Lung (tissue), 12 donors: ENCODE data around the gene IL22RA1. TPM values are rescaled to one million over a fixed set of nuclear protein-coding genes. Genes with fewer than 3 reads are reported as not detected.

Source experiments
- ATAC-seq: fragments of 200-7000 bp; cut with Tn5 transposase; one replicate; pipeline ENCODE4 v1.9.1; 2020; ENCODE audit warnings: moderate number of reproducible peaks; ENCODE audit not compliant: insufficient read depth, low FRiP score
- DNase-seq, 3 donors: peaks; one replicate each; pipeline ENCODE4 v3.0.0-alpha.2; 2013 to 2017
- H3K27ac ChIP-seq, 2 donors: one replicate each; pipeline ENCODE4 v1.5.1; 2013; ENCODE audit warnings: mild to moderate bottlenecking in 2 of 2, moderate library complexity in 2 of 2, control low read depth in 1 of 2, inconsistent platforms in 1 of 2, low read depth in 1 of 2, low read length in 1 of 2
- H3K27me3 ChIP-seq, 3 donors: one replicate each; pipeline ENCODE4 v1.5.1; 2013; ENCODE audit warnings: low read length in 2 of 3; ENCODE audit not compliant: control insufficient read depth in 3 of 3, insufficient read depth in 3 of 3
- H3K36me3 ChIP-seq, 4 donors: one replicate each; pipeline ENCODE4 v1.5.1; 2013; ENCODE audit warnings: low read length in 4 of 4, mild to moderate bottlenecking in 1 of 4, moderate library complexity in 1 of 4; ENCODE audit not compliant: control insufficient read depth in 4 of 4, insufficient read depth in 4 of 4
- H3K4me1 ChIP-seq, 5 donors: one replicate each; pipeline ENCODE4 v1.5.1; 2013; ENCODE audit warnings: low read length in 5 of 5, mild to moderate bottlenecking in 2 of 5, moderate library complexity in 1 of 5; ENCODE audit not compliant: control insufficient read depth in 5 of 5, insufficient read depth in 5 of 5
- H3K4me3 ChIP-seq: one replicate; pipeline ENCODE4 v1.5.1; 2013; ENCODE audit warnings: mild to moderate bottlenecking, control low read depth, moderate library complexity
- H3K9ac ChIP-seq, 2 donors: one replicate each; pipeline ENCODE4 v1.5.1; 2013; ENCODE audit warnings: low read length in 2 of 2, control low read depth in 1 of 2; ENCODE audit not compliant: insufficient read depth in 1 of 2
- H3K9me3 ChIP-seq, 4 donors: one replicate each; pipeline ENCODE4 v1.5.1; 2013; ENCODE audit warnings: low read length in 3 of 4, mild to moderate bottlenecking in 1 of 4, moderate library complexity in 1 of 4; ENCODE audit not compliant: control insufficient read depth in 4 of 4, insufficient read depth in 3 of 4
- CTCF ChIP-seq: IDR thresholded peaks from 2 replicates; pipeline ENCODE4 v1.5.1; 2012; ENCODE audit warnings: mild to moderate bottlenecking; ENCODE audit errors: control extremely low read depth, extremely low read depth
- WGBS, 2 donors: extraction: QIAGEN DNeasy Blood & Tissue Kit; methylation state at CpG; one replicate each; pipeline ENCODE4 v1.1.7; 2013; 5-methylcytosine and 5-hydroxymethylcytosine counted together
- polyA plus RNA-seq, 2 donors: library from polyadenylated mRNA; stranded (reverse); fragments of 200-250 nt; gene quantifications; one replicate each; pipeline ENCODE4 v1.2.1, GENCODE V29; 2013
- total RNA-seq, 2 donors: library from RNA; depleted of rRNA in 1 of 2; stranded (reverse); fragments of >200 nt in 1 of 2; gene quantifications; one replicate each; pipeline ENCODE4 v1.2.1, GENCODE V29; 2014 to 2021
- donor health status: control.
- donor health status: control.
- donor health status: Bipolar disorder and iron deficiency.
- donor health status: healthy.
- donor health status: DM: yes; HTN: yes; CAD: no.

Gene IL22RA1
- total and polyA plus RNA-seq, 4 donors = 0.09 to 1.0 (median 0.23) TPM

DNA sequence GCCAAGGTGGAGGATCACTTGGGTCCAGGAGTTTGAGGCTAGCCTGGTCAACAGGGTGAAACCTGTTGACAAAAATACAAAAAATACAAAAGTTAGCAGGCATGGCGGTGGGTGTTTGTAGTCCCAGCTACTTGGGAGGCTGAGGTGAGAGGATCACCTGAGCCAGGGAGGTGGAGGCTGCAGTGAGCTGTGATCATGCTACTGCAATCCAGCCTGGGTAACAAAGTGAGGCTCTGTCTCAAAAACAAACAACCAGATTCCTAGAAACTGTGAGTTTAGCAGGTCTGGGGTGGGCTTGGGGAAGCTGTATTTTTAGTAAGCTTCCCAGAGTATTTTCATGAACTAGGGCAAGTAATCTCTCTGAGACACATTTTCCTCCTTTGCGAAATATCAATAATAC, 25.8 kb downstream of the IL22RA1 start:
- TF ChIP-seq CTCF = no peak
- 95 to 100% methylated on average over 2 of the region's 2 CpGs for WGBS, 2 donors
- DNase-seq = no peak
- no peak for ATAC-seq
- Histone ChIP-seq H3K4me1 (peaks cover 0 to 6% (median 2%) of the 10 kb centered on the region in 5 donors), H3K27ac (no peak overlapping the region), H3K4me3 (no peak overlapping the region), H3K36me3 (no peaks in the 10 kb centered on the region), H3K9ac (no peak overlapping the region), H3K27me3 (peaks cover 0 to 4% (median 2%) of the 10 kb centered on the region in 3 donors), H3K9me3 (no peaks in the 10 kb centered on the region)

GRCh38 chr1:24114753-24115152, 28.2 kb downstream of the IL22RA1 start:
- Histone ChIP-seq H3K9me3 (no peaks in the 10 kb centered on the region), H3K9ac (no peak overlapping the region), H3K36me3 (no peaks in the 10 kb centered on the region), H3K27me3 (peaks cover 0 to 4% (median 2%) of the 10 kb centered on the region in 3 donors), H3K27ac (no peak overlapping the region), H3K4me3 (no peak overlapping the region), H3K4me1 (peaks cover 0 to 7% (median 0%) of the 10 kb centered on the region in 5 donors)
- no peak for TF ChIP-seq CTCF
- WGBS, 2 donors = 91% methylated on average over 6 of the region's 6 CpGs
- no peak for ATAC-seq
- no peak for DNase-seq

DNA sequence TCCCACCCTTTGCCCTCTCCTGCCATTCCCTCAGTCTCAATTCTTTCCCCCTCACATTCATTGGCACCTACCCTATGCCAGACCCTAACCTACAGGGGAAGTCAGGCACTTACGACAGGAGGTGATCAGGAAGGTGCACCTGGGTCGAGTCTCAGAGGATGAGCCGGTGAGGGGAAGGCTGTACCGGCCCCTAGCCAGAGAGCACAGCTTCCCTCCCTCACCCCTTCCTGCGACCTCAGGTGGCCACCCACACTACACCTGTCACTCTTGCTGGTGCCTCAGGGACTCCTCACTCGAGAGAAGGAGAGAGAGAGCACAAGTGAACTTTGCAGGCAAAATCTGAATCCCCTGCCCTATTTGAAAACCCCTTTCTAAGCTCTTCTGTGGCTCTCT, 29.3 kb downstream of the IL22RA1 start:
- Histone ChIP-seq H3K27me3 (peaks cover 0 to 4% (median 2%) of the 10 kb centered on the region in 3 donors), H3K9me3 (no peaks in the 10 kb centered on the region), H3K4me1 (peaks cover 0 to 7% (median 0%) of the 10 kb centered on the region in 5 donors), H3K9ac (no peak overlapping the region), H3K4me3 (no peak overlapping the region), H3K27ac (no peak overlapping the region), H3K36me3 (no peaks in the 10 kb centered on the region)
- 69 to 76% methylated on average over 6 of the region's 6 CpGs for WGBS, 2 donors
- TF ChIP-seq CTCF = no peak
- DNase-seq (no peak), ATAC-seq (no peak)
